Activated CD4-positive, alpha-beta T cell treated with anti-CD3 and anti-CD28 coated beads for 1 hour (primary cell): ENCODE measurements around the gene TXNRD3.
"Not testable (repeated sequence)": the region's sequence is repeated elsewhere in the genome, so short reads cannot be mapped to it uniquely, and the experiment has no call there.

Experiments used
- DNase-seq: peaks from one replicate; pipeline ENCODE4 v3.0.0-alpha.2; 2020

Gene TXNRD3

GRCh38 chr3:126638790-126639189, 16.1 kb downstream of the TXNRD3 start:
- DNase-seq = no peak

DNA sequence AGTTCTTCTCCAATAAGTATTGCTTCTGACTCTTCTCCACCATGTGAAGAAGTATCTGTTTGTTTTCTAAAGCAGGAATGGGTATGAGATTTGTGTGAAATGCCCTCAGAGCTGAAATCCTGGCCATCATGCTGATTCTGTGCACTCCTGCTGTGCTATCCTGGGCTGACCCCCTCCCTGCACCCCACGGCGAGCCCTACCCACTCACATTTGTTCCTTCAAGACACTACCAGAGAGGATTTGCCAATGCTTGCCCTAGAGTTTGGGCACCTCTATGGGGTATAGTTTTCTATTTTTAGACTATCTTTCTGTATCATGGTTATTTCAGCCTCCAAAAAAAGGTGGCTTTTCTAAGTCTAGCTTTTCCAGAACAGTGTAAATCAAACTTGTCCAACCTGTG, 18.5 kb downstream of the TXNRD3 start:
- no peak for DNase-seq

DNA sequence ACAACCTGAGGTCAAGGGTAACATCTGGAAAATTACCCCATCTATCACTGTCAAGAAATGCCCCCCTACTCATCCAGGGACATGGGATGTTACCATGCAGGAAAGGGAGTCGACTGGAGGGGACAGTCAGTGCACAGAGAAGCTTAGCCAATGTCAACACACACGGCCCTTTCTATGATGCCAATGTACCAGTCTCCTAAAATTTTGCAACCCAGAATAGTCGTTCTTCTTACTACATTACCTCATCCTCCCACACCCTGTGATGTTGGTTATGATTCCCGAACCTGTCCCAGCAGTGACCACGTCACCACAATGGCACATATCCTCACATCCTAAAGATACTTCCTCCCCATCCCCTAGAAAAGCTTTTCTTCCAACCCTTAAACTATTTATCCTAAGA, 20.1 kb downstream of the TXNRD3 start:
- DNase-seq = no peak

GRCh38 chr3:126630020-126630419, 24.9 kb downstream of the TXNRD3 start:
- no peak for DNase-seq

DNA sequence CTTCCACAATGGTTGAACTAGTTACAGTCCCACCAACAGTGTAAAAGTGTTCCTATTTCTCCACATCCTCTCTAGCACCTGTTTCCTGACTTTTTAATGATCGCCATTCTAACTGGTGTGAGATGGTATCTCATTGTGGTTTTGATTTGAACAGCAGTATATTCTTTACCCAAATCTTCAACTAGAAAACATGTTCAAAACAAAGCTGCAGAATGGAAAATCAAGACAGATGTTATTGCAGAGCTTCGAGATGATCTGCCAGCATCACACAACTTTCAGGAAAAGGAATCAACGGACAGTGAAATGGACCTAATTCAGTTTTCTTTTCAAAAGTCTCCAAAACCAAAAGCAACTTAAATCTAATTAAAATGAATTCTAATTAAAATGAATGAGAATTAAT, 29.2 kb downstream of the TXNRD3 start:
- not testable (repeated sequence) for DNase-seq

- DNase-seq = no peak
Measured at GRCh38 chr3:126622694-126623093, 32.2 kb downstream of the TXNRD3 start.

- DNase-seq = no peak
Measured at GRCh38 chr3:126621627-126622345, 33.1 kb downstream of the TXNRD3 start.

GRCh38 chr3:126621171-126621570, 33.8 kb downstream of the TXNRD3 start:
- DNase-seq = no peak

GRCh38 chr3:126620738-126621137, 34.2 kb downstream of the TXNRD3 start:
- no peak for DNase-seq

DNA sequence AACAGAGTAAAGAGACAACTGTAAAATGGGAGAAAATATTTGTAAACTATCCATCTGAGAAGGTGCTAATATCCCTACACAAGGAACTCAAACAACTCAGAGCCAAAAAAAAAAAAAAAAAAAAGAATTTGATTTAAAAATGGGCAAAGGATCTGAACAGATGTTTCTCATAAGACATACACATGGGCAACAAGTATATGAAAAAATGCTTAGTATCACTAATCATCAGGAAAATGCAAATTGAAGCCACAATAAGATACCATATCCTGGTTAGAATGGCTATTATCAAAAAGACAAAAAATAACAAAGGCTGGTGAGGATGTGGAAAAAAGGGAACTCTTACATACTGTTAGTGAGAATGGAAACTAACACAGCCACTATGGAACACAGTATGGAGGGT, 36.2 kb downstream of the TXNRD3 start:
- no peak for DNase-seq

DNA sequence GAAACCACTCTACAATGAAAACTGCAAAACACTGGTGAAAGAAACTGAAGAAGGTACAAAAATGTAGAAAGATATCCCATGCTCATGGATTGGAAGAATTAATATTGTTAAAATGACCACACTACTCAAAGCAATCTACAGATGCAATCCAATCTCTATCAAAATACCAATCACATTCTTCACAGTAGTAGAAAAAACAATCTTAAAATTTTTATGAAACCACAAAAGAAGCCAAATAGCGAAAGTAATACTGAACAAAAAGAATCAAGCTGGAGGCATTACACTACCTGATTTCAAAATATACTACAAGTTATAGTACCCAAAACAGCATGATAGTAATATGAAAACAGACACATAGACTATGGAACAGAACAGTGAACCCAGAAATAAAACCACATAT, 36.9 kb downstream of the TXNRD3 start:
- DNase-seq = no peak

- DNase-seq = no peak
Measured at GRCh38 chr3:126617571-126617970, 37.4 kb downstream of the TXNRD3 start.

GRCh38 chr3:126616931-126617330, 38.0 kb downstream of the TXNRD3 start:
- DNase-seq = no peak

- DNase-seq = no peak
Measured at GRCh38 chr3:126613479-126614188, 41.3 kb downstream of the TXNRD3 start.

DNA sequence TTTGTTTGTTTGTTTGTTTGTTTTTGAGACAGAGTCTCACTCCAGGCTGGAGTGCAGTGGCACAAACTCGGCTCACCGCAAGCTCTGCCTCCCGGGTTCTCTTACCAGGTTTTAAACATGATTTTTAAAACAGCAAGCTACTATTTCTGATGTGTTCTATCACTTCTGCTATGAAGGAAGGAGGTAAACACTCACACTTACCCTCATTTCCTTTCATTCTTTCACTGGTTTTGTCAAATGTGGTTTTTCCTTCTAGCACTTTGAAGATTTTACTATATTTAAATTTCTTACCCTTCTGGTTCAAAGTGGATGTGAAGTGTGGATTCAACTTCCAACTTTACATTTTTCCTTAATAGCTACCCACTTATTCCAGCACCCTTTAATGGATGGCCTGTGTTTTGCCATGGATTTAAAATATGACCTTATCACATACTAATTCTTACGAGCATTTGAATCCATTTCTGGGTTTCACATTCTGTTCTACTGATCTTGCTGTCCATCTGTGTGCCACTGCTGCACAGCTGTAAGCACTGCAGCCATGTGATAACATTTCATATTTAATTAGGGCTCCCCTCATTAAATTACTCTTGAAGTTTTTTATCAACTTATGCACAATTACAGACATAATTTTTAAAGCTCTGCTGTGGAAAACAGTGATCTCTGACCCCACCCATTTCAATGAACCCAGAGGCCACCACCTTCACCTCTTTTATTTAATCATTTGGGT, 42.3 kb downstream of the TXNRD3 start:
- no peak for DNase-seq

GRCh38 chr3:126609909-126610308, 45.0 kb downstream of the TXNRD3 start:
- no peak for DNase-seq

DNA sequence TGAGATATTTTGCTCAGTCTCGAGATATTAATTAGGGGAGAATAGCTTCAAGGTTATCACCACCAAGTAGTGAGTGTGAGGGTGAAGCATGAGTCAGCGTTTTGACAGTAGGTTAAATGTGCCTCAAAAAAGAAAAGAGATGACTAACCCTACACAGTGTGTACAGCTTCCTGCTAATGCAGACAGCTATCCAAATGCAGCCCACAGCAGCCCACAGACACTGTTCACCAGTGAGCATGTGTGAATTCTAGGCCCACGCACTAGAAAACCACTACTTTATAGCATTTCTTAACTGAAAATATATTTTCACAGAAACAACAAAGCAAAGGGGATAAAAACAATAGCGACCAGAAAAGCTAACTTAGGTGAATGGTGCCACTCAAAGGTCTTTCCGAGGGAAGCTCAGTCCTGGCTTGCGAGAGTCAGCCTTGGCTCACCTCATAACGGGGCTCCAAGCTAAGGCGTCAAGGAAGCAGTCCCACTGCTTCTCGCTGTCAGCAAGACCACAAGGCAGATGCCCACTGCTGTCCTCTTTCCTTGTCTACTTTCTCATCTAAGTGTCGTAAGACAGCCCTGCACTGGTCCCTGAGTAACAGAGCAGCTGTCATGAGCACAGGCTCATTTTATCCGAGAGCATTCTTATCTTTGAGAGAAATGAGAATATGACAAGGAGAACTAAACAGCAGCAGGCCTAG, 47.6 kb downstream of the TXNRD3 start:
- DNase-seq = no peak

DNA sequence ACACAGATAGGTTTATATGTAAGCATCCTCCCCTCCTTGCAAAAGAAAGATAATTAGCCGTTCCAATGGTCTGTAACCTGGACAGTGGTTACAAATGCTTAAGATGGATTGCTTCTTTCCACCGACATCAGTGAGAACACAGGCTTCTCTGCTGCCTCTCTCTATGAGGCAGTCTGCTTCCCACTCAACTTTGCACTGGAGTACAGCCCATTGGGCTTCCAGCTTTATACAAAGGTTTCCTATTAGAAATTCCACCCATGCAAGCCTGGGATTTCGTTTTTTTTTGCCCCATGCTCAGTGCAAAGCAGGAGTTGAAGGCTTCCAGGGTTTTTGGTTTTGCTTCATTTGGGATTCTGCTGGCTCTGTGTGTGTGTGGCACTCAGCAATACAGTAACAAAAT, 48.9 kb downstream of the TXNRD3 start:
- DNase-seq = no peak

- no peak for DNase-seq
Measured at GRCh38 chr3:126604691-126605090, 50.2 kb downstream of the TXNRD3 start.

DNA sequence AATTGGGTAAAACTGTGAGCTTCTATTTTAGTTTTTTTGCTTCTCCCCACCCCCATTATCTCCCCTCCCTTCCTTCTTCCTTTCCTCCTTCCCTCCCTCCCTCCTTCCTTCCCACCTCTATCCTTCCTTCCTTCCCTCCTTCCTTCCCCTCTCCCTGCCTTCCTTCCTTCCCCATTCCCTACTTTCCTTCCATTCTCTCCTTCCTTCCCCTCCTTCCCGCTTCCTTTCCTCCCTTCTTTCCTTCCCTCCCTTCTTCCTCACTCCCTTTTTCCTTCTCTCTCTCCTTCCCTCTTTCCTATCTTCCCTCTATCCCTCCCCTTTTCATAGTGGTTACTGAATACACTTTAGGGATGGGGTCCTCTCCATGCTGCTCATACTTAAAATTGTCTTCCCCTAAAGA, 55.8 kb downstream of the TXNRD3 start:
- DNase-seq = no peak

DNA sequence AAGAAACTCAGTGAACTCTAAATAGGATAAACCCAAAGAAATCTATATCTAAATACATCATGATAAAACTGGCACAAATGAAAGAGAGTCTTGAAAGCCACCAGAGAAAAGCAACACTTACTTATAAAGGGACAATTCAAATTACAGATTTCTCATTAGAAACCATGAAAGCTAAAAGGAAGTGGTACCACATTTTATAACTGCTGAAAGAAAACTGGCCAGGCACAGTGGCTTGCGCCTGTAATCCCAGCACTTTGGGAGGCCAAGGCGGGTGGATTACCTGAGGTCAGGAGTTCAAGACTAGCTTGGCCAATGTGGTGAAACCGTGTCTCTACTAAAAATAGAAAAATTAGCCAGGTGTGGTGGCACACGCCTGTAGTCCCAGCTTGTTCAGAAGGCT, 59.4 kb downstream of the TXNRD3 start:
- not testable (repeated sequence) for DNase-seq

GRCh38 chr3:126591515-126591914, 63.4 kb downstream of the TXNRD3 start:
- not testable (repeated sequence) for DNase-seq

DNA sequence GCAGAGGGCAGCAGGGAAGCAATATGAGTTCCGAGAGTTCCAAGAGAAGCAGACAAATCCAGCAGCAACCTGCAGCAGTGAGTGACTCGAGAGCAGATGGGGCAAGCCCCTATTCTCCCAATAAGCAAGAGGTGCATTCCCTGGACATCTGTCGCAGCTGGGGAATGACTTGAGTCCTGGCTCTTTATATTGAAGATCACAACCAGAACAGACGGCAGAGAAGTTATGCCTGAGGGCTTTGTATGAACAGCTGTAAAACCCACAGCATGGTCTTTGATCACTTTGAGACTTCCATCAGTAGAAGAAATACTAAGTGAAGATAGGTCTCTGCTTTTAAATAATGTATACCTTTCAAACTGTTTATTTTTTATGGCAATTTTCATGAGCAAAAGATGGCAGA, 72.6 kb downstream of the TXNRD3 start:
- no peak for DNase-seq
